Activated naive CD4-positive, alpha-beta T cell treated with anti-CD3 and anti-CD28 coated beads for 36 hours (primary cell): ENCODE results near the gene EID1. TPM values are rescaled to one million over a fixed set of nuclear protein-coding genes. Genes with fewer than 3 reads are reported as not detected.
"Not testable (repeated sequence)": the region's sequence is repeated elsewhere in the genome, so short reads cannot be mapped to it uniquely, and the experiment has no call there.

ENCODE experiments used
- CTCF ChIA-PET: fragments of 350-600 bp; sonication (Branson Sonifier 250); formaldehyde crosslinking; loops from one replicate; lab custom pipeline; 2021; ENCODE audit warnings: antibody characterized with exemption; lab: Charles Lee
- DNase-seq: peaks from one replicate; pipeline ENCODE4 v3.0.0-alpha.2; 2020
- H3K27ac Mint-ChIP-seq: one replicate; pipeline ENCODE4 v1.8.0; 2021; ENCODE audit warnings: mild to moderate bottlenecking, mixed read lengths
- H3K27me3 Mint-ChIP-seq: one replicate; pipeline ENCODE4 v1.8.0; 2021; ENCODE audit warnings: low read depth, mixed read lengths
- H3K36me3 Mint-ChIP-seq: one replicate; pipeline ENCODE4 v1.8.0; 2021; ENCODE audit warnings: low read depth, mixed read lengths
- H3K4me1 Mint-ChIP-seq: one replicate; pipeline ENCODE4 v1.8.0; 2021; ENCODE audit warnings: low read depth, mixed read lengths
- H3K4me3 Mint-ChIP-seq: one replicate; pipeline ENCODE4 v1.8.0; 2021; ENCODE audit warnings: mild to moderate bottlenecking, moderate library complexity, mixed read lengths
- H3K9me3 Mint-ChIP-seq: one replicate; pipeline ENCODE4 v1.8.0; 2021; ENCODE audit warnings: mixed read lengths
- intact Hi-C: fragments of 100-400 bp; cut with micrococcal nuclease; formaldehyde crosslinking; loops from one replicate; pipeline ENCODE4 v1.15.1; 2023
- total RNA-seq, 2 experiments: library from RNA; stranded (reverse); gene quantifications; one replicate each; pipeline ENCODE4 v1.2.3, GENCODE V29; 2021

Gene EID1
- 10 to 100 TPM; 43.2 to 48.4 TPM for total RNA-seq

GRCh38 chr15:48877630-48878595 is at the start of gene EID1:
Gene EID1, plus strand, starts transcription at chr15:48878134. Its CDS starts 43 bp downstream, at chr15:48878177.
- Mint-ChIP-seq H3K27ac (peak within 1 kb of the TSS; percentile 94), H3K27me3 (peaks cover 6% of the 10 kb centered on the region), H3K4me1 (peaks cover 29% of the 10 kb centered on the region), H3K9me3 (peaks cover 2% of the 10 kb centered on the region), H3K36me3 (peaks cover 12% of the 10 kb centered on the region), H3K4me3 (peak within 1 kb of the TSS; percentile 92)
- intact Hi-C loops = loop anchor here (1.0 to 10.0 kb wide), 11 partner anchors 47 to 1384 kb away; partner anchors contain the start of genes CEP152, COPS2, DTWD1 and GALK2
- CTCF ChIA-PET = interaction anchor here (0.8 to 2.6 kb wide), 6 partner anchors 12 to 168 kb away, joined by 3 to 10 read pairs (median 3); partner anchors contain the start of genes SECISBP2L and SHC4
- peak; percentile 93 for DNase-seq

DNA sequence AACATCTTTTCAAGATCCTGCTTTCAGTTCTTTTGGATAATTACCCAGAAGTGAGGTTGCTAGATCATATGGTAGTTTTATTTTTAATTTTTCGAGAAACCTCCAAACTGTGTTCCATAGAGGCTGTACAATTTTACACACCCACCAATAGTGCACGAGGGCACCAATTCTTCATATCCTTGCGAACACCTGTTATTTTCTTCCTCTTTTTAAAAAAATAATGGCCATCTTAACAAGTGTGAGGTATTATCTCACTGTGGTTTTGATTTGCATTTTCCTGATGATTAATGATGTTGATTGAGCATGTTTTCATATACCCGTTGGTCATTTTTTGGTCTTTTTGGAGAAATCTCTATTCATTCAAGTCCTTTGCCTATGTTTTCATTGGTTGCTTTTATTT is 49.5 kb upstream of the EID1 start:
- CTCF ChIA-PET = no interaction called here
- intact Hi-C loops = no loop called here
- H3K9me3 Mint-ChIP-seq = peaks cover 11% of the 10 kb centered on the region
- no peak for DNase-seq
- no peaks in the 10 kb centered on the region for H3K27me3 Mint-ChIP-seq
- no peak overlapping the region for H3K4me3 Mint-ChIP-seq
- H3K36me3 Mint-ChIP-seq = peaks cover 1% of the 10 kb centered on the region
- H3K27ac Mint-ChIP-seq = no peak overlapping the region
- peaks cover 8% of the 10 kb centered on the region for H3K4me1 Mint-ChIP-seq

DNA sequence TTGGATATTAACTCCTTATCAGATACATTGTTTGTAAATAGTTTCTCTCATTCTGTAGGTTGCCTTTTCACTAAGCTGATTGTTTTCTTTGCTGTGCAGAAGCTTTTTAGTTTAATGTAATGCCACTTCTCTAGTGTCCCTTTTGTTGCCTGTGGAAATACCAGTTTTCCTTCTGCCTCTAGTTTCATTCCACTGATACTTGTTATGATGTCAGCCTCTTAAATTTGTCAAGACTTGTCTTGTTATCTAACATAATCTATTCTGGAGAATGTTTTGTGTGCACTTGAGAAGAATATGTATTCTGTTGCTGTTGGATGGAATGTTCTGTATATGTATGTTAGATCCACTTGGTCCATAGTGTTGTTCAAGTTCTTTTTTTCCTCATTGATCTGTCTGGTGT is 49.0 kb upstream of the EID1 start:
- peaks cover 16% of the 10 kb centered on the region for H3K9me3 Mint-ChIP-seq
- DNase-seq = no peak
- no peaks in the 10 kb centered on the region for H3K27me3 Mint-ChIP-seq

GRCh38 chr15:48832648-48833047 is 45.3 kb upstream of the EID1 start:
- no peak for DNase-seq
- Mint-ChIP-seq H3K4me1 (no peaks in the 10 kb centered on the region), H3K4me3 (no peak overlapping the region), H3K9me3 (peaks cover 16% of the 10 kb centered on the region), H3K27me3 (peaks cover 12% of the 10 kb centered on the region), H3K27ac (no peak overlapping the region), H3K36me3 (peaks cover 1% of the 10 kb centered on the region)
- intact Hi-C loops = no loop called here
- CTCF ChIA-PET = no interaction called here

More for the DNA sequence above, 49.0 kb upstream of the EID1 start:
- intact Hi-C loops = no loop called here
- CTCF ChIA-PET = no interaction called here
- no peak overlapping the region for H3K27ac Mint-ChIP-seq
- peaks cover 8% of the 10 kb centered on the region for H3K4me1 Mint-ChIP-seq
- no peak overlapping the region for H3K4me3 Mint-ChIP-seq
- H3K36me3 Mint-ChIP-seq = peaks cover 1% of the 10 kb centered on the region

- CTCF ChIA-PET = no interaction called here
- H3K27ac Mint-ChIP-seq = no peak overlapping the region
- peaks cover 12% of the 10 kb centered on the region for H3K27me3 Mint-ChIP-seq
- H3K9me3 Mint-ChIP-seq = peaks cover 16% of the 10 kb centered on the region
- no peak overlapping the region for H3K4me3 Mint-ChIP-seq
- intact Hi-C loops = no loop called here
- no peak for DNase-seq
- H3K4me1 Mint-ChIP-seq = no peaks in the 10 kb centered on the region
- peaks cover 1% of the 10 kb centered on the region for H3K36me3 Mint-ChIP-seq
Observed at GRCh38 chr15:48833526-48834239, 44.3 kb upstream of the EID1 start.

GRCh38 chr15:48834756-48835155 is 43.2 kb upstream of the EID1 start:
- intact Hi-C loops = no loop called here
- CTCF ChIA-PET = no interaction called here
- H3K9me3 Mint-ChIP-seq = peaks cover 16% of the 10 kb centered on the region
- no peak overlapping the region for H3K4me3 Mint-ChIP-seq
- DNase-seq = no peak
- H3K27me3 Mint-ChIP-seq = peaks cover 12% of the 10 kb centered on the region
- no peak overlapping the region for H3K27ac Mint-ChIP-seq
- no peaks in the 10 kb centered on the region for H3K4me1 Mint-ChIP-seq
- H3K36me3 Mint-ChIP-seq = peaks cover 1% of the 10 kb centered on the region

DNA sequence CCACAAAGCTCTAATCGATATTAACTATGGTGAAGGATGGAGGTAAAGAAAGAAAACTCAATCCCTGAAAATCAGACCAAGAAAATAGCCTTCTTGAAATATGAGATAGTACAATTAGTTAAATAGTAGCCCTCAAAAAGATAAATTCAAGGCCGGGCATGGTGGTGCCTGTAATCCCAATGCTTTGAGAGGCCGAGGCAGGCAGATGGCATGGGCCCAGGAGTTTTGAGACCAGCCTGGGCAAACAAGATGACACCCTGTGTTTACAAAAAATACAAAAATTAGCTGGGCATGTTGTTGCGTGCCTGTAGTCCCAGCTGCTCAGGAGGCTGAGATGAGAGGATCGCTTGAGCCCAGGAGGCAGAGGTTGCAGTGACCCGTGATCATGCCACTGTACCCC is 35.4 kb upstream of the EID1 start:
- Mint-ChIP-seq H3K9me3 (peaks cover 3% of the 10 kb centered on the region), H3K27me3 (no peaks in the 10 kb centered on the region), H3K4me1 (no peaks in the 10 kb centered on the region), H3K27ac (no peak overlapping the region), H3K36me3 (no peaks in the 10 kb centered on the region), H3K4me3 (no peak overlapping the region)
- DNase-seq = no peak
- intact Hi-C loops = no loop called here
- CTCF ChIA-PET = no interaction called here

GRCh38 chr15:48845123-48845522 is 32.8 kb upstream of the EID1 start:
- Mint-ChIP-seq H3K27me3 (no peaks in the 10 kb centered on the region), H3K36me3 (no peaks in the 10 kb centered on the region), H3K27ac (no peak overlapping the region), H3K4me1 (no peaks in the 10 kb centered on the region), H3K9me3 (peaks cover 3% of the 10 kb centered on the region), H3K4me3 (no peak overlapping the region)
- DNase-seq = no peak
- CTCF ChIA-PET = no interaction called here
- intact Hi-C loops = no loop called here

GRCh38 chr15:48850648-48851047 is 27.3 kb upstream of the EID1 start:
- no peaks in the 10 kb centered on the region for H3K27me3 Mint-ChIP-seq
- H3K36me3 Mint-ChIP-seq = no peaks in the 10 kb centered on the region
- no peak for DNase-seq
- no peak overlapping the region for H3K27ac Mint-ChIP-seq
- CTCF ChIA-PET = no interaction called here
- H3K4me3 Mint-ChIP-seq = no peak overlapping the region
- intact Hi-C loops = no loop called here
- no peaks in the 10 kb centered on the region for H3K4me1 Mint-ChIP-seq
- H3K9me3 Mint-ChIP-seq = no peaks in the 10 kb centered on the region

- no peaks in the 10 kb centered on the region for H3K9me3 Mint-ChIP-seq
- H3K27me3 Mint-ChIP-seq = no peaks in the 10 kb centered on the region
- H3K4me1 Mint-ChIP-seq = no peaks in the 10 kb centered on the region
- H3K36me3 Mint-ChIP-seq = no peaks in the 10 kb centered on the region
- intact Hi-C loops = no loop called here
- DNase-seq = no peak
- H3K4me3 Mint-ChIP-seq = no peak overlapping the region
- CTCF ChIA-PET = no interaction called here
- no peak overlapping the region for H3K27ac Mint-ChIP-seq
Observed at GRCh38 chr15:48851956-48852355, 26.0 kb upstream of the EID1 start.

- H3K9me3 Mint-ChIP-seq, H3K36me3 Mint-ChIP-seq, CTCF ChIA-PET, DNase-seq, H3K4me3 Mint-ChIP-seq, intact Hi-C loops, H3K27me3 Mint-ChIP-seq, H3K27ac Mint-ChIP-seq, H3K4me1 Mint-ChIP-seq: not testable (repeated sequence)
Observed at GRCh38 chr15:48854434-48854833, 23.5 kb upstream of the EID1 start.
